MM.1S (cell line): ENCODE measurements around the gene ADAMTS15.

ENCODE experiments used
- EZH2 ChIP-seq: fragments of 300-600 bp; sonication (generic); optimal IDR thresholded peaks from 2 replicates; pipeline ENCODE3; 2017; ENCODE audit warnings: low read depth, mild to moderate bottlenecking, antibody characterized with exemption, low read length, mixed read lengths
- EZH2phosphoT487 ChIP-seq: fragments of 300-600 bp; sonication (generic); IDR thresholded peaks from 2 replicates; pipeline ENCODE4 v1.6.1; 2018; ENCODE audit warnings: antibody characterized with exemption, low read length
- TF ChIP-seq, protein P1 (sequence below): fragments of 300-600 bp; sonication (generic); IDR thresholded peaks from 2 replicates; pipeline ENCODE4 v1.5.1; 2016; ENCODE audit warnings: antibody characterized with exemption, low read length, mixed read lengths

DNA sequence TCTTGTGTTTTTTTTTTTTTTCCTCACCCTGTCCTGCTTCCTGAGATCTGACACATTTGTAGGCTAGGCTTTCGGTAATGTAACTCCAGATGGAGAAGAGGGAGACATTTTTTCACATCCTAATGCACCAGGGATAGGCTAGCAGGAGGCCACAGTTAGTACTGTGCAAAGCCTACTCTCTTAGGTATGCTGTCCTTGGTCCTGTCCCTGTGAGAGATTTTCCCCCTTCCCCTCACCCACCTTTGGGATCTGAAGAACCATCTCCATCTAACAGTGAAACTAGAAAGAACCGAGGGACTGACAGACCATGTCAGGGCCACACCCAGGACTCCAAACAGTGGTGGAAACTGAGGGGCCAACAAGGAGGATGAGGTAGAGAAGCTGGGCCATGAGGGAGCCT, 49.2 kb upstream of the ADAMTS15 start:
- TF ChIP-seq, protein P1, sequence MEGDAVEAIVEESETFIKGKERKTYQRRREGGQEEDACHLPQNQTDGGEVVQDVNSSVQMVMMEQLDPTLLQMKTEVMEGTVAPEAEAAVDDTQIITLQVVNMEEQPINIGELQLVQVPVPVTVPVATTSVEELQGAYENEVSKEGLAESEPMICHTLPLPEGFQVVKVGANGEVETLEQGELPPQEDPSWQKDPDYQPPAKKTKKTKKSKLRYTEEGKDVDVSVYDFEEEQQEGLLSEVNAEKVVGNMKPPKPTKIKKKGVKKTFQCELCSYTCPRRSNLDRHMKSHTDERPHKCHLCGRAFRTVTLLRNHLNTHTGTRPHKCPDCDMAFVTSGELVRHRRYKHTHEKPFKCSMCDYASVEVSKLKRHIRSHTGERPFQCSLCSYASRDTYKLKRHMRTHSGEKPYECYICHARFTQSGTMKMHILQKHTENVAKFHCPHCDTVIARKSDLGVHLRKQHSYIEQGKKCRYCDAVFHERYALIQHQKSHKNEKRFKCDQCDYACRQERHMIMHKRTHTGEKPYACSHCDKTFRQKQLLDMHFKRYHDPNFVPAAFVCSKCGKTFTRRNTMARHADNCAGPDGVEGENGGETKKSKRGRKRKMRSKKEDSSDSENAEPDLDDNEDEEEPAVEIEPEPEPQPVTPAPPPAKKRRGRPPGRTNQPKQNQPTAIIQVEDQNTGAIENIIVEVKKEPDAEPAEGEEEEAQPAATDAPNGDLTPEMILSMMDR, result no peak
- no peak for TF ChIP-seq EZH2
- TF ChIP-seq EZH2phosphoT487, result no peak
